Immature natural killer cell (primary cell): ENCODE measurements around the gene TOP2B. TPM values are rescaled to one million over a fixed set of nuclear protein-coding genes. Genes with fewer than 3 reads are reported as not detected.

Experiments
- DNase-seq, 3 donors: peaks; one replicate each; pipeline ENCODE4 v3.0.0; 2022; ENCODE audit warnings: mixed read lengths in 1 of 3
- H3K27ac Mint-ChIP-seq, 6 donors: one replicate each; pipeline ENCODE4 v1.8.0; 2020; ENCODE audit warnings: mixed read lengths in 6 of 6, mild to moderate bottlenecking in 5 of 6, inconsistent platforms in 4 of 6, moderate library complexity in 3 of 6
- H3K27me3 Mint-ChIP-seq, 3 donors: one replicate each; pipeline ENCODE4 v1.8.0; 2020 to 2021; ENCODE audit warnings: low read depth in 3 of 3, mild to moderate bottlenecking in 3 of 3, mixed read lengths in 3 of 3, moderate library complexity in 3 of 3, inconsistent platforms in 1 of 3
- H3K36me3 Mint-ChIP-seq, 3 donors: one replicate each; pipeline ENCODE4 v1.8.0; 2020; ENCODE audit warnings: mixed read lengths in 3 of 3, inconsistent platforms in 2 of 3, mild to moderate bottlenecking in 2 of 3
- H3K4me1 Mint-ChIP-seq, 2 donors: one replicate each; pipeline ENCODE4 v1.8.0; 2020; ENCODE audit warnings: inconsistent platforms in 2 of 2, mild to moderate bottlenecking in 2 of 2, mixed read lengths in 2 of 2, moderate library complexity in 1 of 2
- H3K4me3 Mint-ChIP-seq, 5 donors: one replicate each; pipeline ENCODE4 v1.8.0; 2020; ENCODE audit warnings: mild to moderate bottlenecking in 5 of 5, mixed read lengths in 5 of 5, inconsistent platforms in 3 of 5, moderate library complexity in 3 of 5
- H3K9me3 Mint-ChIP-seq, 6 donors: one replicate each; pipeline ENCODE4 v1.8.0; 2020; ENCODE audit warnings: mild to moderate bottlenecking in 6 of 6, mixed read lengths in 6 of 6, inconsistent platforms in 4 of 6, moderate library complexity in 3 of 6
- polyA plus RNA-seq, 3 donors: library from polyadenylated mRNA; unstranded; fragments of 300-500 nt; fragmentation: Illumina TruSeq; gene quantifications; one replicate each; pipeline ENCODE4 v1.2.3, GENCODE V29; 2021

TOP2B gene
- polyA plus RNA-seq, 3 donors from 2014 or later = 31.8 to 84.5 (median 45.7) TPM

- H3K36me3 Mint-ChIP-seq = no peaks in the 10 kb centered on the region
- no peak overlapping the region for H3K27ac Mint-ChIP-seq
- no peaks in the 10 kb centered on the region for H3K9me3 Mint-ChIP-seq
- peaks cover 9 to 11% of the 10 kb centered on the region in 2 donors for H3K4me1 Mint-ChIP-seq
- no peak overlapping the region for H3K4me3 Mint-ChIP-seq
- DNase-seq = no peak
- H3K27me3 Mint-ChIP-seq = no peaks in the 10 kb centered on the region
These were observed 74.9 kb downstream of the TOP2B start for GRCh38 chr3:25589783-25590258.

- peak overlapping the region in 1 of 6 donors; percentile 47 for H3K27ac Mint-ChIP-seq
- no peaks in the 10 kb centered on the region for H3K36me3 Mint-ChIP-seq
- no peaks in the 10 kb centered on the region for H3K9me3 Mint-ChIP-seq
- no peak for DNase-seq
- H3K4me1 Mint-ChIP-seq = peaks cover 9 to 11% of the 10 kb centered on the region in 2 donors
- H3K27me3 Mint-ChIP-seq = peaks cover 0 to 4% (median 0%) of the 10 kb centered on the region in 3 donors
- H3K4me3 Mint-ChIP-seq = no peak overlapping the region
These were observed 75.5 kb downstream of the TOP2B start for GRCh38 chr3:25589104-25589782.

GRCh38 chr3:25588441-25589103 is 76.1 kb downstream of the TOP2B start:
- H3K36me3 Mint-ChIP-seq = no peaks in the 10 kb centered on the region
- H3K27ac Mint-ChIP-seq = peak overlapping the region in 1 of 6 donors; percentile 47
- peaks cover 9 to 11% of the 10 kb centered on the region in 2 donors for H3K4me1 Mint-ChIP-seq
- H3K4me3 Mint-ChIP-seq = no peak overlapping the region
- H3K27me3 Mint-ChIP-seq = peaks cover 0 to 4% (median 4%) of the 10 kb centered on the region in 3 donors
- DNase-seq = no peak
- no peaks in the 10 kb centered on the region for H3K9me3 Mint-ChIP-seq

- DNase-seq = no peak
- H3K27ac Mint-ChIP-seq = no peak overlapping the region
- no peaks in the 10 kb centered on the region for H3K36me3 Mint-ChIP-seq
- H3K27me3 Mint-ChIP-seq = peaks cover 0 to 4% (median 4%) of the 10 kb centered on the region in 3 donors
- no peak overlapping the region for H3K4me3 Mint-ChIP-seq
- no peaks in the 10 kb centered on the region for H3K9me3 Mint-ChIP-seq
- H3K4me1 Mint-ChIP-seq = peaks cover 9 to 11% of the 10 kb centered on the region in 2 donors
These were observed 76.7 kb downstream of the TOP2B start for GRCh38 chr3:25587975-25588374.

DNA sequence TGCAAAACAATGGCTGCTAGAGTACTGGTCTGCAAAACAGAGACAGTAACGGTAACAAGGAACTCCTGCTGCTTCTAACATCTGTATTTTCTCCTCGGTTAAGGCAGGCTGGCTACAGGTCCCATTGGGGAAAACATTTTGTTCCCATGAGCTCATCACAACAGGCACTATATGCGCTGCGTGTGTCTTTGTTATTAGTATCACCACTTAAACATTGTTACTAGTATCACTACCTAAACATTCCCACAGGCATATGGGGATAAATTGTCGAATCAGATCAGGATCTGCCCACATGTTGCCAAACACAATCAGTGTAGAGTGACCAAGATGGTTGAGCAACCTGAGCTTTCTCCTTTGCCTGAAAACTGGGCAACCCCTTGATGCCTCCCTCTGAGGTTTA is 77.2 kb downstream of the TOP2B start:
- no peak for DNase-seq
- Mint-ChIP-seq H3K9me3 (no peaks in the 10 kb centered on the region), H3K4me3 (no peak overlapping the region), H3K27ac (no peak overlapping the region), H3K4me1 (peaks cover 9 to 11% of the 10 kb centered on the region in 2 donors), H3K27me3 (peaks cover 0 to 4% (median 4%) of the 10 kb centered on the region in 3 donors), H3K36me3 (no peaks in the 10 kb centered on the region)

GRCh38 chr3:25587094-25587493 is 77.6 kb downstream of the TOP2B start:
- H3K4me3 Mint-ChIP-seq = no peak overlapping the region
- H3K27ac Mint-ChIP-seq = no peak overlapping the region
- DNase-seq = no peak
- H3K4me1 Mint-ChIP-seq = peaks cover 9 to 11% of the 10 kb centered on the region in 2 donors
- peaks cover 0 to 4% (median 4%) of the 10 kb centered on the region in 3 donors for H3K27me3 Mint-ChIP-seq
- no peaks in the 10 kb centered on the region for H3K9me3 Mint-ChIP-seq
- H3K36me3 Mint-ChIP-seq = no peaks in the 10 kb centered on the region

DNA sequence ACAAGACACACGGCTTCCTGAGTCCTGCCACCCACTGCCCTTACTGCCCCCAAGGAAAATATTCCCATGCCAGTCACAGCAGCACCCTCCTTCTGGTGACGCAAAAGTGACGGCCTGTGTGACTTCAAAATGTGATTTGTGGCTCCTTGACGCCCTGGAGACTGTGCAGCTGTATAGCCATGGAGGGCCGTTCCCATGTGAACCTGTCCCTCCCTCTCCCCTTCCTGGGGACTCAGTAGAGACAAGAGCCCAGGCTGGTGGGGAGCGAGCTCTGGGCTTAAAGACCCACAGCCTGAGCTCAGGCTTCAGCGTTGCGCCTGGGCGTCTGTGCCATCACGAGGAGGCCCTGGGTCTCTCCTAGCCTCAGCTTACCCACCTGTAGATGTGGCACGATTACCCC is 78.2 kb downstream of the TOP2B start:
- Mint-ChIP-seq H3K4me1 (peaks cover 9 to 11% of the 10 kb centered on the region in 2 donors), H3K36me3 (no peaks in the 10 kb centered on the region), H3K9me3 (peaks cover 0 to 2% (median 0%) of the 10 kb centered on the region in 6 donors), H3K27me3 (peaks cover 0 to 4% (median 4%) of the 10 kb centered on the region in 3 donors), H3K4me3 (no peak overlapping the region), H3K27ac (no peak overlapping the region)
- no peak for DNase-seq

GRCh38 chr3:25586167-25586505 is 78.6 kb downstream of the TOP2B start:
- Mint-ChIP-seq H3K4me3 (no peak overlapping the region), H3K4me1 (peaks cover 9 to 11% of the 10 kb centered on the region in 2 donors), H3K27ac (no peak overlapping the region), H3K9me3 (peaks cover 0 to 2% (median 0%) of the 10 kb centered on the region in 6 donors), H3K36me3 (no peaks in the 10 kb centered on the region), H3K27me3 (peaks cover 0 to 4% (median 4%) of the 10 kb centered on the region in 3 donors)
- DNase-seq = no peak

GRCh38 chr3:25585361-25586166 is 79.1 kb downstream of the TOP2B start:
- Mint-ChIP-seq H3K4me1 (peaks cover 9 to 11% of the 10 kb centered on the region in 2 donors), H3K9me3 (peaks cover 0 to 2% (median 0%) of the 10 kb centered on the region in 6 donors), H3K4me3 (no peak overlapping the region), H3K36me3 (no peaks in the 10 kb centered on the region), H3K27me3 (peaks cover 0 to 4% (median 4%) of the 10 kb centered on the region in 3 donors), H3K27ac (no peak overlapping the region)
- no peak for DNase-seq

GRCh38 chr3:25584011-25584789 is 80.5 kb downstream of the TOP2B start:
- Mint-ChIP-seq H3K9me3 (peaks cover 0 to 2% (median 0%) of the 10 kb centered on the region in 6 donors), H3K4me3 (no peak overlapping the region), H3K36me3 (no peaks in the 10 kb centered on the region)

GRCh38 chr3:25583343-25583742 is 81.4 kb downstream of the TOP2B start:
- Mint-ChIP-seq H3K27me3 (peaks cover 0 to 7% (median 4%) of the 10 kb centered on the region in 3 donors), H3K9me3 (peaks cover 0 to 2% (median 0%) of the 10 kb centered on the region in 6 donors), H3K4me1 (peaks cover 2 to 3% of the 10 kb centered on the region in 2 donors), H3K27ac (no peak overlapping the region), H3K4me3 (no peak overlapping the region), H3K36me3 (no peaks in the 10 kb centered on the region)
- no peak for DNase-seq

More at GRCh38 chr3:25584011-25584789, 80.5 kb downstream of the TOP2B start:
- peaks cover 9 to 11% of the 10 kb centered on the region in 2 donors for H3K4me1 Mint-ChIP-seq
- H3K27ac Mint-ChIP-seq = no peak overlapping the region
- no peak for DNase-seq
- H3K27me3 Mint-ChIP-seq = peaks cover 0 to 7% (median 4%) of the 10 kb centered on the region in 3 donors

DNA sequence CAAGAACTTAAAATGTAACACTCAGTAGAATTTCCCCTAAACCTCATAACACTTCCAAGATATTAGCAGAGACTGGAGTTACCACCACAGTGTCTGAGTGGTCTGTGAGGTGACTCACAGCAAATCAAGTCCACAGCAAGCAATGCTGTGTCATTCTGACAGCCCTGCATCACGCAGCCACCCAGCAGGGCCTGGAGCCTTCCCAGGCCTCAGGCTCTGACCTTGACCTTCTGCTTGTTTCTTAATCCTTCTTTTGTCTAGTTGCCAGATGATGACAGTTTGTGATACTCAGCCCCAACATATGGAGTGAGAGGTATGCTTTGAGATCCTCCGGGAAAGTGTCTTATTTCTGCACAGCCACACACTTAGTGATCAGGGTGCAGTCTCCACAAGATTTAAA is 82.5 kb downstream of the TOP2B start:
- Mint-ChIP-seq H3K4me3 (no peak overlapping the region), H3K9me3 (peaks cover 0 to 2% (median 0%) of the 10 kb centered on the region in 6 donors), H3K27ac (no peak overlapping the region), H3K4me1 (no peaks in the 10 kb centered on the region), H3K36me3 (no peaks in the 10 kb centered on the region), H3K27me3 (peaks cover 0 to 7% (median 4%) of the 10 kb centered on the region in 3 donors)
- no peak for DNase-seq

- Mint-ChIP-seq H3K36me3 (no peaks in the 10 kb centered on the region), H3K27me3 (peaks cover 0 to 9% (median 7%) of the 10 kb centered on the region in 3 donors), H3K4me1 (no peaks in the 10 kb centered on the region), H3K27ac (no peak overlapping the region), H3K4me3 (no peak overlapping the region), H3K9me3 (peaks cover 0 to 2% (median 0%) of the 10 kb centered on the region in 6 donors)
- no peak for DNase-seq
These were observed 82.9 kb downstream of the TOP2B start for GRCh38 chr3:25581823-25582222.
